Skin epidermis (tissue), 12 donors: ENCODE results near the gene ACP3.
A peak's percentile ranks its signal among the peaks of the same experiment; 100 is the strongest.
"Not testable (repeated sequence)": the region's sequence is repeated elsewhere in the genome, so short reads cannot be mapped to it uniquely, and the experiment has no call there.

ENCODE experiments used
- H3K27ac ChIP-seq, 21 experiments: fragments of 200-600 bp; sonication (generic) in 11 of 21; one replicate each; pipeline ENCODE4 v1.5.0; 2020; ENCODE audit warnings: mild to moderate bottlenecking in 3 of 21, inconsistent platforms in 2 of 21, moderate library complexity in 2 of 21
- H3K4me3 ChIP-seq, 7 experiments: fragments of 200-600 bp; sonication (generic) in 2 of 7; one replicate each; pipeline ENCODE4 v1.5.0; 2020; ENCODE audit warnings: inconsistent platforms in 2 of 7, mild to moderate bottlenecking in 2 of 7, moderate library complexity in 1 of 7

The ACP3 gene

GRCh38 chr3:132317229-132317948, at the start of gene ACP3:
Gene ACP3, plus strand, starts transcription at chr3:132317407. Its CDS starts 50 bp downstream, at chr3:132317457.
- Histone ChIP-seq H3K27ac (peak within 1 kb of the TSS in 20 of 21 experiments; percentile 28 to 86 (median 68)), H3K4me3 (peak within 1 kb of the TSS; percentile 3 to 34 (median 24))

GRCh38 chr3:132268956-132269355, 48.3 kb upstream of the ACP3 start:
- no peak overlapping the region for H3K27ac ChIP-seq
- H3K4me3 ChIP-seq, result no peak overlapping the region

- Histone ChIP-seq H3K4me3 (no peak overlapping the region), H3K27ac (no peak overlapping the region)
These were observed 44.2 kb upstream of the ACP3 start for GRCh38 chr3:132273036-132273435.

GRCh38 chr3:132276228-132276906, 40.8 kb upstream of the ACP3 start:
- Histone ChIP-seq H3K27ac (no peak overlapping the region), H3K4me3 (no peak overlapping the region)

- no peak overlapping the region for H3K27ac ChIP-seq
- no peak overlapping the region for H3K4me3 ChIP-seq
These were observed 38.2 kb upstream of the ACP3 start for GRCh38 chr3:132279030-132279429.

- peak overlapping the region in 8 of 21 experiments; percentile 11 to 70 (median 31) for H3K27ac ChIP-seq
- H3K4me3 ChIP-seq, result no peak overlapping the region
These were observed 33.8 kb upstream of the ACP3 start for GRCh38 chr3:132283440-132283839.

GRCh38 chr3:132283916-132284405, 33.2 kb upstream of the ACP3 start:
- no peak overlapping the region for H3K4me3 ChIP-seq
- peak overlapping the region in 7 of 21 experiments; percentile 12 to 70 (median 43) for H3K27ac ChIP-seq

GRCh38 chr3:132284781-132285619, 32.2 kb upstream of the ACP3 start:
- Histone ChIP-seq H3K4me3 (no peak overlapping the region), H3K27ac (peak overlapping the region in 2 of 21 experiments; percentile 6 to 43)

- Histone ChIP-seq H3K27ac (peak overlapping the region in 1 of 21 experiments; percentile 6), H3K4me3 (no peak overlapping the region)
These were observed 31.6 kb upstream of the ACP3 start for GRCh38 chr3:132285620-132285945.

- Histone ChIP-seq H3K27ac (no peak overlapping the region), H3K4me3 (no peak overlapping the region)
These were observed 31.2 kb upstream of the ACP3 start for GRCh38 chr3:132286035-132286434.

- no peak overlapping the region for H3K4me3 ChIP-seq
- H3K27ac ChIP-seq, result no peak overlapping the region
These were observed 28.9 kb upstream of the ACP3 start for GRCh38 chr3:132288357-132288756.

- no peak overlapping the region for H3K4me3 ChIP-seq
- no peak overlapping the region for H3K27ac ChIP-seq
These were observed 27.9 kb upstream of the ACP3 start for GRCh38 chr3:132289316-132289715.

- Histone ChIP-seq H3K27ac (no peak overlapping the region), H3K4me3 (no peak overlapping the region)
These were observed 26.4 kb upstream of the ACP3 start for GRCh38 chr3:132290833-132291232.

GRCh38 chr3:132292042-132292441, 25.2 kb upstream of the ACP3 start:
- Histone ChIP-seq H3K27ac (no peak overlapping the region), H3K4me3 (no peak overlapping the region)

- H3K4me3 ChIP-seq, result no peak overlapping the region
- H3K27ac ChIP-seq, result no peak overlapping the region
These were observed 24.0 kb upstream of the ACP3 start for GRCh38 chr3:132293251-132293650.

GRCh38 chr3:132294906-132295305, 22.3 kb upstream of the ACP3 start:
- H3K4me3 ChIP-seq, result no peak overlapping the region
- H3K27ac ChIP-seq, result no peak overlapping the region

GRCh38 chr3:132303336-132304201, 13.6 kb upstream of the ACP3 start:
- H3K4me3 ChIP-seq, result not testable (repeated sequence)
- peak overlapping the region in 2 of 21 experiments; percentile 33 to 44 for H3K27ac ChIP-seq

GRCh38 chr3:132304351-132304750, 12.9 kb upstream of the ACP3 start:
- H3K4me3 ChIP-seq, H3K27ac ChIP-seq: not testable (repeated sequence)

GRCh38 chr3:132310057-132310456, 7.2 kb upstream of the ACP3 start:
- H3K27ac ChIP-seq, H3K4me3 ChIP-seq: not testable (repeated sequence)
